ENCODE results near the gene NAPEPLD.
"Not testable (repeated sequence)": the region's sequence is repeated elsewhere in the genome, so short reads cannot be mapped to it uniquely, and the experiment has no call there.

Gene NAPEPLD

DNA sequence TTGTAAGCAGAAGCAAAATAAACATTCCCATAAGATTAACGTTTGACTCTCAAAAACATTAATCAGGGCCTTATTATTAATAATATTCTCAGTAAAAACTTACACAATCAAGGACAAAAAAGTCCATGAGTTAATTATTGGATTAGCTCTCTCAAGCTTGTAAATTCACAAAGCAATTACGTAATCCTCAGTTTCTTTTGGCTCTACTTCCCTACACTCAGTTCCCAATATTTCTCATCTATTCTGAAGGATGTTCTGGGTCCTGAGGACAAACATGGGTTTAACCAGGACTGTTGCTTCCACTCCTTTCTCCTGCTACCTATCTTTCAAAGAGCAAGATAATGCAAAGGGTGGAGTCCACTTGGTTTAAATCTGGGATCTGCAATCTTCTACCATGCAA is 89.4 kb downstream of the NAPEPLD start:
- no peak for DNase-seq

DNA sequence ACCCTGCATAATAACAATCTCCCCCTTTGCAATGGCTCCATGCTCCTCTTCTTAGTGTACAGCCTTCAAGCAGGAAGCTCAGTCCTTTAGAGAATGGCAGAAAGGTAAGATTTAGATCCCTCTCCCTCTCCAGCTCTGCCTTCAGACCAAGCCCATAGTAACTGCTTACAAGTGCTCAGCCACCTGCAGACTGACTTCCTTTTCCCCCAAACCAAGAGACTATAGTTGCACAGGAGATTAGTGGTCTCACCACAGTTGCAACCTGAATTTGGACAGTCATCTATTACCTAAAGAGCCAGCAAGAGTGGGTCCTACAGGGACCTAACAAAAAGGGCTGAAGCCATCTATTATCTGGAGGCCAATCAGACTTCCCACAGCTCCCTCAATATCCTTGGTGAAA is 90.8 kb downstream of the NAPEPLD start:
- DNase-seq = no peak

DNA sequence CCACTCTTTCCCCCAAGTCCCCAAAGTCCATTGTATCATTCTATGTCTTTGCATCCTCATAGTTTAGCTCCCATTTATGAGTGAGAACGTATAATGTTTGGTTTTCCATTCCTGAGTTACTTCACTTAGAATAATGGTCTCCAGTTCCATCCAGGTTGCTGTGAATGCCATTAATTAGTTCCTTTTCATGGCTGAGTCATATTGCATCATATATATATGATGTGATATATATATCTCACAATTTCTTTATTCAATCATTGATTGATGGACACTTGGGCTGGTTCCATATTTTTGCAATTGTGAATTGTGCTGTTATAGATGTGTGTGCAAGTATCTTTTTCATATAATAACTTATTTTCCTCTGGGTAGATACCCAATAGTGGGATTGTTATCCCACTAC is 92.9 kb downstream of the NAPEPLD start:
- not testable (repeated sequence) for DNase-seq

GRCh38 chr7:103051519-103051918 is 97.4 kb downstream of the NAPEPLD start:
- DNase-seq = no peak

Measured in islet precursor cell (in vitro differentiated cells).